OCI-LY1 (cell line): ENCODE results near the gene CELF2.

Experiments
- H2AFZ ChIP-seq: fragments of 200-600 bp; sonication (generic), shearing (Covaris generic); 2 replicates; pipeline ENCODE4 v1.6.0; 2014; ENCODE audit warnings: antibody characterized with exemption, mild to moderate bottlenecking, low read length
- H3F3A ChIP-seq: fragments of 200-600 bp; sonication (generic), shearing (Covaris generic); 2 replicates; pipeline ENCODE4 v1.6.0; 2014; ENCODE audit warnings: mild to moderate bottlenecking, antibody characterized with exemption, low read length, moderate library complexity; ENCODE audit not compliant: insufficient read depth
- H3K27ac ChIP-seq: fragments of 200-600 bp; sonication (generic); 2 replicates; pipeline ENCODE4 v1.5.1; 2014; ENCODE audit warnings: low read length, mixed run types, mild to moderate bottlenecking, low read depth; ENCODE audit not compliant: poor library complexity, severe bottlenecking
- H3K27me3 ChIP-seq: fragments of 200-600 bp; sonication (generic); 2 replicates; pipeline ENCODE4 v1.6.0; 2014; ENCODE audit warnings: antibody characterized with exemption, mild to moderate bottlenecking, low read length, moderate library complexity; ENCODE audit not compliant: insufficient read depth
- H3K36me3 ChIP-seq: fragments of 200-600 bp; sonication (generic); 2 replicates; pipeline ENCODE4 v1.6.1; 2014; ENCODE audit warnings: mild to moderate bottlenecking, antibody characterized with exemption, low read length, moderate library complexity, mixed read lengths; ENCODE audit not compliant: insufficient read depth
- H3K4me1 ChIP-seq: fragments of 200-600 bp; sonication (generic); 2 replicates; pipeline ENCODE4 v1.5.1; 2014; ENCODE audit warnings: mild to moderate bottlenecking, low read length, moderate library complexity; ENCODE audit not compliant: insufficient read depth, severe bottlenecking
- H3K4me2 ChIP-seq: fragments of 200-600 bp; sonication (generic), shearing (Covaris generic); 2 replicates; pipeline ENCODE4 v1.6.1; 2014; ENCODE audit warnings: low read length
- H3K4me3 ChIP-seq: fragments of 200-600 bp; sonication (generic); 2 replicates; pipeline ENCODE4 v1.5.1; 2014; ENCODE audit warnings: low read length, low read depth, mild to moderate bottlenecking, mixed read lengths; ENCODE audit not compliant: poor library complexity, severe bottlenecking
- H3K79me2 ChIP-seq: fragments of 200-600 bp; shearing (Covaris generic); 2 replicates; pipeline ENCODE4 v1.6.1; 2016; ENCODE audit warnings: mixed run types, low read length, mixed read lengths; ENCODE audit not compliant: insufficient read depth
- H3K9ac ChIP-seq: fragments of 200-600 bp; sonication (generic), shearing (Covaris generic); 2 replicates; pipeline ENCODE4 v1.6.1; 2014; ENCODE audit warnings: mild to moderate bottlenecking, low read length, mixed read lengths
- H3K9me2 ChIP-seq: fragments of 200-600 bp; sonication (generic), shearing (Covaris generic); 2 replicates; pipeline ENCODE4 v1.6.1; 2014; ENCODE audit warnings: low read depth, mild to moderate bottlenecking, low read length, mixed read lengths
- H3K9me3 ChIP-seq: fragments of 200-600 bp; shearing (Covaris generic); 2 replicates; pipeline ENCODE4 v1.6.1; 2014; ENCODE audit warnings: low read length, mixed read lengths
- H4K20me1 ChIP-seq: fragments of 200-600 bp; sonication (generic), shearing (Covaris generic); 2 replicates; pipeline ENCODE4 v1.6.0; 2016; ENCODE audit warnings: mild to moderate bottlenecking, low read length; ENCODE audit not compliant: insufficient read depth
- CTCF ChIP-seq: fragments of 200-600 bp; sonication (generic), shearing (Covaris generic); IDR thresholded peaks from 2 replicates; pipeline ENCODE4 v1.5.1; 2017; ENCODE audit warnings: mild to moderate bottlenecking, antibody characterized with exemption, low read length, moderate library complexity, mixed read lengths
- EZH2 ChIP-seq: fragments of 200-600 bp; sonication (generic), shearing (Covaris generic); IDR thresholded peaks from 2 replicates; pipeline ENCODE4 v1.8.0; 2017; ENCODE audit warnings: borderline replicate concordance, mixed run types, mild to moderate bottlenecking, antibody characterized with exemption, low read length, moderate library complexity, mixed read lengths

CELF2 gene

GRCh38 chr10:11156480-11156879 is 138.8 kb downstream of the CELF2 start:
- Histone ChIP-seq H4K20me1 (no peaks in the 10 kb centered on the region), H3K4me1 (peaks cover 9% of the 10 kb centered on the region), H3K27ac (no peak overlapping the region), H3K36me3 (no peaks in the 10 kb centered on the region), H3F3A (no peaks in the 10 kb centered on the region), H2AFZ (no peak overlapping the region), H3K9ac (no peak overlapping the region), H3K4me2 (no peak overlapping the region), H3K4me3 (no peak overlapping the region), H3K9me2 (no peaks in the 10 kb centered on the region), H3K27me3 (no peaks in the 10 kb centered on the region), H3K9me3 (no peaks in the 10 kb centered on the region), H3K79me2 (no peaks in the 10 kb centered on the region)
- TF ChIP-seq CTCF (no peak), EZH2 (no peak)

GRCh38 chr10:11157292-11158076 is 139.8 kb downstream of the CELF2 start:
- Histone ChIP-seq H3F3A (no peaks in the 10 kb centered on the region), H3K4me3 (no peak overlapping the region), H3K9me3 (no peaks in the 10 kb centered on the region), H3K4me2 (no peak overlapping the region), H3K79me2 (no peaks in the 10 kb centered on the region), H3K9me2 (no peaks in the 10 kb centered on the region), H2AFZ (no peak overlapping the region), H3K27ac (no peak overlapping the region), H3K9ac (no peak overlapping the region), H3K27me3 (no peaks in the 10 kb centered on the region), H4K20me1 (no peaks in the 10 kb centered on the region), H3K36me3 (no peaks in the 10 kb centered on the region), H3K4me1 (peaks cover 16% of the 10 kb centered on the region)
- TF ChIP-seq CTCF (no peak), EZH2 (no peak)

- H3K4me1 ChIP-seq: peaks cover 22% of the 10 kb centered on the region
- H3K27ac ChIP-seq: no peak overlapping the region
- no peak overlapping the region for H2AFZ ChIP-seq
- no peaks in the 10 kb centered on the region for H3K27me3 ChIP-seq
- no peak overlapping the region for H3K4me2 ChIP-seq
- no peaks in the 10 kb centered on the region for H3K9me3 ChIP-seq
- TF ChIP-seq EZH2 (no peak), CTCF (no peak)
- no peaks in the 10 kb centered on the region for H3K9me2 ChIP-seq
- no peak overlapping the region for H3K4me3 ChIP-seq
- no peaks in the 10 kb centered on the region for H3F3A ChIP-seq
- H3K36me3 ChIP-seq: no peaks in the 10 kb centered on the region
- H4K20me1 ChIP-seq: no peaks in the 10 kb centered on the region
- no peaks in the 10 kb centered on the region for H3K79me2 ChIP-seq
- no peak overlapping the region for H3K9ac ChIP-seq
Measured at GRCh38 chr10:11158080-11158479, 140.4 kb downstream of the CELF2 start.
